GM21825 (cell line): Measurements from ENCODE around the gene USP36.
"Not testable (repeated sequence)": the region's sequence is repeated elsewhere in the genome, so short reads cannot be mapped to it uniquely, and the experiment has no call there.

Source experiments
- ATAC-seq: cut with Tn5 transposase; IDR thresholded peaks from one replicate; pipeline ENCODE4 v1.9.1; 2021; ENCODE audit warnings: mild to moderate bottlenecking, moderate library complexity; ENCODE audit not compliant: unreplicated experiment

Gene USP36

DNA sequence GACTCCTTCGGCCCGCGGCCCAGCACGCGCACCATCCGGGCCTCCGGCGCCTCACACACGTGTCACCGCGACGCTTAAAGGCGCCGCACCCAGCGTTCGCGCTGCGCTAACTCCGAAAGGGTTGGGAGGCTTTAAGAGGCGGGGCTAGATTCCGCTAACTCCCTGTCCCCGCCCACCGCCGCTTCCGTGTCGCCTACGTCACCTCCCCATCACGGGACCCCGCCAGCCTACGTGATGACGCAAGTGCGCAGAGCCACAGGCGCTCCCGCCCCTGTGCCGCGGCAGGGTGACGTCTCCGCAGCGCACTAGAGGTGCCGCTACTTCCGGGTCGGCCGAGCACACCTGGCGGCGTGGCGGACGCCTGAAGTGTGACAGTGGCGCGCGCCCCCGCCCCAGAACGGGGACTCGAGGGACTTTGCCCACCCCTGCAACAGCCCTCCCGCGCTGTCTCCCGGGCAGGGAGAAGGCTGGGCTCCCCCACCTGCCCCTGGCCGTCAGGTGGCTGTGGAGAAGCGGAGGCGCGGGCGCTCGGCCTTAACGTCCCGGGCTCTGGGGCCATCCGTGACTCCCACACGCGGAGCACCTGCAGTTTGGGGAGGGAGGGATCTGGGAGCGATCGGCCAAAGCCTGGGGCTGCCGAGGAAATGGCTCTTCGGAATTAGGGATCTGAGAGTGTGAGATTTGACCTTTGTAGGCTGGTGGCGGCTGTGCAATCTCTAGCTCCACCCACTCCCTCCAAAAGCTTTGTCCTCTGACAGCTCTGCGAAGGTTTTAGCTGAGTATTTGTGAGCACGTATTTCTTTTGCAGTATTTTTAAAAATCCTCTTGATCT, at the start of gene USP36:
TSS of gene USP36 (minus strand) at position 35 of the 832 bp plus-strand sequence. CDS start 4,451 bp downstream, outside the sequence.
- ATAC-seq = peak; percentile 86

DNA sequence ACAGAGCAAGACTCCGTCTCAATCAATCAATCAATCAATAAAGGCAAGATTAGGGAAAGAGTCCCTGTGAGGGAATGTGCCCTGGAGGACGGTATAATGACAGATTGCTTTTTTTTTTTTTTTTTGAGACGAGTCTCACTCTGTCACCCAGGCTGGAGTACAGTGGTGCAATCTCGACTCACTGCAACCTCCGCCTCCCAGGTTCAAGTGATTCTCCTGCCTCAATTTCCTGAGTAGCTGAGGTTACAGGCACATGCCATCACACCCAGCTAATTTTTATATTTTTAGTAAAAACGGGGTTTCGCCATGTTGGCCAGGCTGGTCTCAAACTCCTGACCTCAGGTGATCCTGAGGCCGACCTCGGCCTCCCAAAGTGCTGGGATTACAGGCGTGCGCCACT, 49.5 kb upstream of the USP36 start:
- not testable (repeated sequence) for ATAC-seq

DNA sequence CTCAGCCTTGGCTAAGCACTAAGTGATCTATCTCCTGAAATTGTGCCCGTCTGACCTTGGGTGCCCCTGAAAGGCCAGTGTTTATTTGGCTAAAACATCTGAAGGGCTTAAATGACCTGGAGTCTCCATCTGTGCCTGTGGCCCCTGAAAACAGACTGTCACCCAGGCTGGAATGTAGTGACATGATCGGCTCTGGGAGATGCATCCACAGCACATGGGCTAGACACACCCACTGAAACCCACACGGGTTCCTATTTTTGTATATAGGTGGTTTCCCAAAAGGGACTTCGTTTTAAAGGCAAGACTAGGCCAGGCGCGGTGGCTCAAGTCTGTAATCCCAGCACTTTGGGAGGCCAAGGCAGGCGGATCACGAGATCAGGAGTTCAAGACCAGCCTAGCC, 48.9 kb upstream of the USP36 start:
- ATAC-seq = no peak

DNA sequence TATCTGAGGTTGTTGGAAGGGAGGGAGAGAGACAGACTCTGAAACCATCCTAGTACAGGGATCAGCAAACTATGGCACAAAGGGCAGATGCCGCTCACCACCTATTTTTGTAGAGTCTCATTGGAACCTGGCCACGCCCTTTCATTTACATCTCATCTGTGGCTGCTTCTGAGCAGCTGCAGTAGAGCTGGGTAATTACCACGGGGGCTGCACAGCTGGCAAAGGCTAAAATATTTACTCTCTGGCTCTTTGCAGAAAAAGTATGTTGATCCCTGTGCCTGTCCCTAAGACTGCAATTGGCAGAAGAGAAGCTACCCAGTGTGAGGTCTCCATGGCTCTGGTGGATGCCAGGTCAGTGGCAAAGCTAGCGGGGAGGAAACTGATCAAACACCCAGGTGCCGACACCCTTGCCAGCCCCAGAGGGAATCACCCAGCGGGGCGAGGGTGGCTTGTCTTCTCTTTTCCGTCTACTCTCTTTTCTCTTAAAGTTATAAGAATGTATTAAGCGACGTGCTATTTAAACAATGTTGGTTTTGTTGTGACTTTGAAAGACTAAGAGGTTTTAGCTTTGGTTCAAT, 48.4 kb upstream of the USP36 start:
- no peak for ATAC-seq

DNA sequence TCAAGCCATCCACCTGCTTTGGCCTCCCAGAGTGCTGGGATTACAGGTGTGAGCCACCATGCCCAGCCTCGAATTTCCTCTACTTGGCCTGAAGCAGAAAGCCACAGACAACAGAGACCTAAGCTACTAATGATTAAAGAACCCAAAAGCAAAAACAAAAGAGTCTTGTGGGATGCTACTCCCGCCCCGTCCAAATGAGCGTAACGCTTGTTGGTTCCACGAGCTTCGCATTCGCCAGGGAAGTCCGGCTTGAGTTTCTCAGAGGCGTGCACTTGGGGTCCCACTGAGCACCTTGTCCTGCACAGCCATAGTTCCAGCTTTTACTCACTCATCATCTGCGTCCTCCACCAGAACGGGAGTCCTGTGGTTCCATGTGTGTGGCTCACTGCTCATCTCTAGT, 46.3 kb upstream of the USP36 start:
- ATAC-seq = no peak

DNA sequence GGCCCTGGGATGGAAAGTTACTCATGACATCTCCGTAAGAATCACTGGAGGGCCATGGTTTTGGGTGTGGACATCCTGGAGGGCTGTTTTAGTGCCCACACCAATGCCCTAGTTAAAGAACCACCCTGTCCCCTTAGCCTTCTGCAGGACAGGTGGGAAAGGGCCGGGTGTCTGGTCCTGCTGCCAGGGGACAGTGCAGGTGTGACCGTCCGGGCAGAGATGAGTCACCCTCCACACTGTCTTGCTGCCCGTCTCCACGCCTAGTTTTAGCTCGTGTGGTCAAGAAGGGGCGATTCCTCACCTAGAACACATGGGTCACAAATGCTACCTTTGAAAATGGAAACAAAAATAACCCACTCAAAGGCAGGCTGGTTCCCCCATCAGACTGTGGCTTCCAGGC, 45.3 kb upstream of the USP36 start:
- no peak for ATAC-seq

DNA sequence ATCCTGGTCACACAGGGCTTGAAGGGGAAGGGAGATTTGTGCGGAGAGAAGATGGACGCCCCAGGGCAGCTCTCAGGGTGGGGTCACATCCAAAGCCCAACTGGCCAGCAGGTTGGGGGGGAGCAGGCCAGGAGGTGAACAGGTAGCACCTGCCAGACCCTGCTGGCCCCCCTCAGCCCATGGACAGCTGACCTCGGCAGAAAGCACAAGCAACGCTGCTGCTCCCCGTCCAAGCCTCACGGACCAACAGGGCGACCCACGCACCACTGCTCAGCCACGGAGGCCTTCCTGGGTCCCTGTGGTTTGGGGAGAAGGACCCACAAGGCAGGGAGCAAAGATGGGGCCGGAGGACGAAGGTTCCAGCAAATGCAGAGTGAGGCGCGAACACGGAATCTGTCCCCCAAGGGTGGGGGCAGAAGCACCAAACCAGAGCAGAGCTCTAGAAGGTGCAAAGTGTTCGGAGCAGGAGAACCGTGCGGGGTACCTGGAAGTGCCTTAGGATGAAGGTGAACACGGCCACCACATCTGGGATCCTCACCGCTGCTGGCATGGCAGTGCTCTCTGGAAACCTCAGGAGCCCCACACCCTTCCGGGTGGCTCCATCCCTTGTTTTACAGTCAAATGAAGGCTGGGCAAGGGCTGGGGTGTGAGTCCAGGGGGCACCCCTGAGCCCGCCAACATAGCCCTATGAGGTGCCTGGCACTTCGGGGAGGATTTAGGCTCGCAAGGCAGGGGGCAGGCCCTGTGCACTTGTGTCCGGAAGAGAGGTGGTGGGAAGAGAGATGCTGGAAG, 44.5 kb upstream of the USP36 start:
- ATAC-seq = no peak

DNA sequence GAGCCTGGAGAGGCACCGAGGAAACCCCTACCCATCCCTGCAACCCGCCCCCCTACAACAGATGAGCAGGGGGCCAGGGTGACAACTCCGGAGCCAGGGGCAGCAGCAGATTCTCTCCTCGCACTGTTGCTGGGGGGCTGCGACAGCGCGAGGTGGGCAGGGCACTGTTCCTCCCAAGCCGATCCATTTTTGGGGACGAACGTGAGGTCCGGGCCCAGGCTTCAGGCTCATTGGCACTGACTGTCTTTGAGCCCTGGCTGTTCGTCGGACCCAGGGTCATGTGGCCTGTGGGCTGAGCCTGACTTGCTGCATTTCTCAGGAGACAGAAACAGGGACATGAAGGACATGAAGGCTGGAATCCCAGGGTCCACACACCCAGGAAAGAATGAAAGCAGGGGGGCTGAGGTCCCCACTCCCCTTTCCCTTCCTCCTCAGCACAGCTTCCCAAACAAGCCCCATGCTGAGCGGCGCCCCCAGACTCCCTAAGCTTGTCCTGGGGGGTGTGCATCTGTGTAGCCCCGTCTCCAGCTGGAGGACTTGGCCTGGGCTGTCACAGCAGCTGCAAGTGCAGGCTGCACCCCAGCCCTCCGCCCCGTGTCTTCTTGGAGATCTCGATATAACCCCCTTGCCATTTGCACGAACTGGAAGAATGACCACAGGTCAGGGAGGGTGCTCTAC, 43.7 kb upstream of the USP36 start:
- ATAC-seq = no peak

DNA sequence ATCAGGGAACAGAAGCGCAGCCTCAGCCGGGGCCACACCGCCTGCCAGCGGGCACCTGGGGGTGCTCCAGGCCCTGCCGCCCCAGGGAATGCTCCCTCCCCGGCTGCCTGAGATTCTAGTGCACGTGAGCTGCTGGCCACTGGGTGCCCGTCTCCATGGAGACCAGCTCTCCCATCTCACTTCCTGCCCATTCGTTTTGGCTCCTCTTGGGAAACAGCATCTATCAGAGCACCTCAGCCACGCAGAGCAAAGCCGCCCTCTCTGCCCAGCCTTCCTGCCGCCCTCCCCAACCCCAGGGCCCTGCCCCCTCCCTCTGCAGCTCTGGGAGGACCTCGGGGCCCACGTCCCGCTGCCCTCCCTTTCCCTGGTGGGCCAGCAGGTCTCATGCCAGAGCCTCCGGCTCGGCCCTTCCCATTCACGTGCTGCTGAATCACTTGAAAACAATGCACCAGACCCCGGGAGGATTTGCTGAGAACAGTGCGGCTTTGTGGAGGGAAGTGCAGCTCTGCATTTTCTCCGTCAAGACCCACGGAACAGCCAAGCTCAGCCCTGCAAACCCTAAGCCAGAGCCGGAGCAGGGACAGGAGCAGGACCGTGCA, 43.0 kb upstream of the USP36 start:
- no peak for ATAC-seq

DNA sequence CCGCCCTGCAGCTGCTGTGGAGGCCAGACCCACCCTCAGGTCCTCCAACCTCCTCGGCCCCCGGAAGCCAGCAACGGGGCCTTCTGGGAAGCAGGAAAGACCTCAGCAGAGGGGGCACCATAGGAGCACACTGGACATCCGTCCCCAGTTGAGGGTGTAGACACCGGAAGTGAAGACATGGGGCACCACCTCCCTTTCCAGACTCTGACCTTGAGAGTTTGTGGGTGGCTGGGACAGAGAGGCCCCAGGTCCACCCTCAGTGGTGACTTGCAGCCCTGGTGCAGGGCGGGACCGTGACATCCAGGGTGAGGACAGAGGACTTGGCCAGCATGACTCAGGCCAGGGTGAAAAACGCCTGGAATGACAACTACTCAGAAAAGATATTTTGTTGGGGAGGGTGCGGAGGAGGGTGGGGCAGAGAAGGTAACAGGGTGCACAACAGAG, 42.5 kb upstream of the USP36 start:
- ATAC-seq = no peak

DNA sequence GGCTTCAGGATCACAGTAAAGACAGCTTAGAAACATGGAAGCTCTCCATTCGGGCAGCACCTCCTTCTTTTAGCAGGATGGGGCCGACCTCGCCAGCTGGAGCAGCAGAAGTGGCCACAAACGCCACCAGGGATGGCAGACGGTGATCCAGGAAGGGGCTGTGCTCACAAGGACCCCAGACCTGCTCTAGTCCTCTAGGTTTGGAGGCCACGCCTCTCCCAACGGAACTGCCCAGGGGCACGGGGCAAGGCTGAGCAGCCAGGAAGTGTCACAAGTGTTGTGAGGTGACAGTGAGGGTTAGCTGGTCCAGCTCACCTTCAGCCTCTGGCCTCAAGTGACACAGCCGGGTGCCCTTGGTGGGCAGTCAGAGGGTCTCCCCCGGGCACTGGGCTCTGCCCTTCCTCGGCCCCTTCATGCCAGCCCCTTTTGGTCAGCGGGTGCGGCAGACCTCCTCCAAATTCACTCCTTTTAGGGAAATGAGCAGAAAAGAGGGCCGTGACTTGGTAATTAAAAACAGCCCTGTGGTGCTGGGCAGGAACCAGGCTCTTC, 42.0 kb upstream of the USP36 start:
- ATAC-seq = no peak

DNA sequence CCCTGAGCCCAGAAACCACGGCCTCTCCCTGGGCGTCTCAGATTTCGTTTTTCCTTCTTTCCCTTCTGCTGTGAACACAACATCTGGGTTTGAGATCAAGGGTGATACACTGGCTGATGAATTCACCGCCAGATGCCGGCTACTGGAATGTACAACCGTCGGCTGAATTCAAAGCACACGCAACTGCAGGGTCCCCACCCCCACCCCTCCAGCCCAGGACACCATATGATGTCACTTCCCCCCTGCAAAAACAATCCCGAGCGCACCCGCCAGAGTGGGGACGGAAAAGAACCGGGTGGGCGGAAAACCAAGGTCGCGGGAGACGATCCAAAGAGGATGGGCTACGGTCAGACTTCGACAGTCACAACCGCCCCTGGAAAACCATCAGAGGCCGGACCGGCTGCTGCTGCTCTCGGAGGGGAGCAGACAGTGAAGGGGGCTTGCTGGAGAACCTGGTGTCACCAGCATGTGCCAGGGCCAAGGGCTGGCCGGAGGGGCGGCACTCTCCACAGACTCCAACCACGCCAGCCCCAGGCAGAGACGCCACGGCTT, 39.1 kb upstream of the USP36 start:
- no peak for ATAC-seq

DNA sequence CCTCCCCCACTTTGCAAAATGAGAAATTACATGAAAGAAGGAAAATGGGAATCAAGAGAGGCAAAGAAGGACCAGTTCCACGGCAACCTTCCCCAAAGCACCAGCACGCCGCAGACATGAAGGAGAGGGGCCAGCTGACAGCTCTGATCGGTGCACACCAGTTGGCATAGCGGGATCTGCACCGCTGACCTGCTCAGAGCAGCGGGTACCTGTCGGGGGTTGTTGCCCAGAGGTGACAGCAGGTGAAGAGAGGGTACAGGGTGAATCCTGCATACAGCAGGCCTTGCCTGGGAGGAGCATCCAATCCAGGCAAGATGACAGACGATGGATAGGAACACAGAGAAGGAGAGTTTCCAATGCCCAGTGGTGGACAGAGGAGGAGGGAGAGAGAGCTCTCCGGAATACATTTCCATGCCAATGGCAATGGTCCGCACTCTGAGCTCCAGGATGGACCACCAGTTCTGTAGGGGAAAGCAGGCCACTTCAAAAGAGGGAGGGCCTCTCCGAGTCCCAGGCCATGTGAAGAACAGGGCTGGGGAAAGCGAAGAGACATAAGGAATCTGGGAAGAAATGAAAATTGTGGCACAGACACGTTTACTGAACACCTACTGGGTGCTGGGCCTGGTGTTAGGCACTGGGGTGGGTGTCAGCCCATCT, 38.4 kb upstream of the USP36 start:
- no peak for ATAC-seq

DNA sequence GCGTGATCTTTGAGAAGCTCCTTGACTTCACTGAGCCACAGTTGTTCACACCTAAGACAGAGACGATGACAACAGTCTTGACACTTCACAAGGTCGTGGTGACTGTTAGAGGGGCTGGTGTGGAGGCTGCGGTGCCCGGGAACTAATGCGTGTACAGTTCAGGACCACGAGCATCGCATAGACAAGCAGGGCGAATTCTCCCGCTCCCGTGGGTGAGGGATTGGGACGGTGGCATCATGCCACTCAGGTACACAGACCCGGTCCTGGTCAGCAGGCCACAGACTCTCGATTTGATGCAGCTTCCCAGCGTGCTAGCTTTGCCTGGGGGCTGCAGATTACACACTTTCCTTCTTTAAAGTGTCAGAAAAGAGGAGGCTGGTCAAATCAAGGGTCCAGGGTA, 37.6 kb upstream of the USP36 start:
- no peak for ATAC-seq

DNA sequence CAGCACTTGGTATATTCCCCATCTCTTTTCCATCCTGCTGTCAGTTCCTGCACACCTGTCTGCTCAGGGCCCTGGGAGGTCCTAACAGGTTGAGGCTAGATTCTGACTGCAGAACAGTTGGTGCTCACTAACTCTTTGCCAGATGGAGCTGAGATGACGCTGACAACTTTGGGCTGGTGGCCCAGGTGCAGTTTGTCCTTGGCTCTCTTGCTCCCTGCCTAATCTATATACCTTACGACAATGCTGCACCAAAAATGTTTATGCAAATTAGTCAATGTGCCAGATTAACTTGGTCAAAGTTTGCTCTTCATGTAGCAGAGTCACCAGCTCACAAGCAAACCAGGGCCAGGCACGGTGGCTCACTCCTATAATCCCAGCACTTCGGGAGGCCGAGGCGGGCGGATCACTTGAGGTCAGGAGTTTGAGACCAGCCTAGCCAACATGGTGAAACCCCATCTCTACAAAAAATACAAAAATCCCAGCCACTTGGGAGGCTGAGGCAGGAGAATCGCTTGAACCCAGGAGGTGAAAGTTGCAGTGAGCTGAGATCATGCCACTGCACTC, 36.4 kb upstream of the USP36 start:
- ATAC-seq = not testable (repeated sequence)

DNA sequence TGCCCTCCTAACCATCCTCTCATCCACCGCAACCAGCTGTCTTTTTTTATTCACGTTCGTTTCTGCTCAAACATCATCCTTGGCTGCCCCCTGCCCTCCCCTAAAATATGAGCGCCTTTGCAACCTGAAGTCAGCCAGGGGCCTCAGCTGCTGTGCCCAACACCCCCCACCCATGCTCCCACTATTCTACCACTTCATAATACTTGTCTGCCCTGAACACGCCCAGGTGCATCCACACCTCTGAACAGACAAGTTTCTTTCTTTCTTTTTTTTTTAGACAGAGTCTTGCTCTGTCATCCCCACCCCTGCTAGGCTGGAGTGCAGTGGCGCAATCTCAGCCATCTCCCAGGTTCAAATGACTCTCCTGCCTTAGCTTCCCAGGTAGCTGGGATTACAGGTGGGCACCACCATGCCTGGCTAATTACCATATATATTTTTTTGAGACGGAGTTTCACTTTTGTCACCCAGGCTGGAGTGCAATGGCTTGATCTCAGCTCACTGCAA, 35.5 kb upstream of the USP36 start:
- no peak for ATAC-seq

DNA sequence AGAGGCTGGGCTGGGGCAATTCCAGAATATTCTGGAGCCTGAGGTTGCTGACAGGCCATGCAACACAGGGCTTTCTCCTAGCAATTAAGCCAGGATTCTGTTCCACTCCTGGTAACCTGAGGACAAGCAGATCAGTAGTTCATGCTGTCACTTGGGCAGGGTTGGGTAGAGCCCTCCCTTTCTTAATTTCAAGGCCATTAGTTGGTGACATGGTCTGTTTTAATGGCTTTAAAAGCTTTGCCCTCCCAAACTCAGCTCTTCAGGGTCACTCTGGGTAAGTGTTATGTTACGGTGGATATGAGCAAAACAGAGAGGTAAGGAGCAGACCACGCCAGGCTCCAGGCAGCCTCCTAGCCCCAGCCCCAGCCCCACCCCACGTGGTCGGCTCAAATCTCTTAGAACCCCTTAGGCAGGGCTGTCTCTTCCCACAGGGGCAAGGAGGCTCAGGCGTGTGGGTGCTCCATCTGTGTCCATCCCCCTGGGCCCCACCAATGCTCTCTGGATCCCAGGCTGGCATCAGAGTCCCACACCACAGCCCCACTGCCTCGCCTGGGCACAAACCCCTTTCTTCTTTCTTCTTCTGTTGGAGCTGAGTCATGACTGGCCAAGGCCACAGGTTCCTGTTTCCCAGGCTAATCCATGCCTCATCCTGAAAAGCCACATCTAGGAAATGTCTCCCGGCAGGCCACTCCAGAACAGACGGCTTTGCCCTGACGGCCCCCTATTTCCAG, 34.9 kb upstream of the USP36 start:
- ATAC-seq = no peak

DNA sequence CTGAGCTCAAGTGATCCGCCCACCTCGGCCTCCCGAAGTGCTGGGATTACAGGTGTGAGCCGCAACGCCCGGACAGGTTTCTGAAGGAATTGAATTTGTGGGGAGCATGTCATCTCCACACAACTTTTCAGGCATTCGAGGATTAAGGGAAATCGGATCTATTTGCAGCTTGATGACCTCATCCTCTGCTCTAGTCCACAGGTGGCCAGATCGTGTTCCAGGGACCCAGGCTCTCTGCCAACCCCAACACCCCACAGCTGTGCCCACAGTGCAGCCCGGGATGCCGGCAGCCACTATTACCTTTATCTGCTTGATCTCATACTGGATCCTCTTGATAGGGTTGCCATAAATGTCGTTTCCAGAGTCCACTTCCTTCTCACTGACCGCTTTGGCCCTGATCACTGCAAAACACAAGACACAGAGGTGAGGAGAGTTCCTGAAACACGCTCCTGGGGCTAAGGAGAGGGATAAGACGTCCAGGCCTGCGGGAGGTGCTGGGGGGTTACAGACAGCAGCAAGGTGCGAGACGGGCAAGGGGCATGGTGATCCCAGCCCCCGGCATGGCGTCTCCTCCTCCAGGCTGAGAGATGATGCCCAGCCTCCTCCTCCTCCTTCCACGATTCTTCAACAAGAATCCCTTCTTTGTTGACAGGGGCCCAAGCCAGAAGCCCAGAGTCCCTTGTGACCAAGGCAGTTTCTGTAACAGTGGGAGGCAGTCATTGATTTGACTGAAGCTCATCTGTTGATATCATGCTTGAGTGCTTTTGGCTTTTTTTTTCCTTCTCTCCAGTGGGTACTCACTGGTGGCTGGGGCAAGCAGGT, 33.1 kb upstream of the USP36 start:
- ATAC-seq = no peak
